Right forelimb (tissue), 1 donor: Measurements from ENCODE around the gene DPPA5.
"Not testable (repeated sequence)": the region's sequence is repeated elsewhere in the genome, so short reads cannot be mapped to it uniquely, and the experiment has no call there.

Source experiments
- DNase-seq: peaks from one replicate; pipeline ENCODE4 v3.0.0-alpha.2; 2018

The DPPA5 gene

GRCh38 chr6:73363537-73363875 is 9.4 kb upstream of the DPPA5 start:
- DNase-seq, result no peak

GRCh38 chr6:73362869-73363536 is 8.9 kb upstream of the DPPA5 start:
- no peak for DNase-seq

- DNase-seq, result no peak
These were observed 8.3 kb upstream of the DPPA5 start, which contains the start of gene KHDC3L for GRCh38 chr6:73362358-73362757. Gene KHDC3L (plus strand): TSS chr6:73362658. CDS start chr6:73362730, 72 bp downstream.

GRCh38 chr6:73349311-73349710 is 4.8 kb downstream of the DPPA5 start:
- no peak for DNase-seq

GRCh38 chr6:73348550-73349204 is 5.4 kb downstream of the DPPA5 start:
- DNase-seq, result no peak

- DNase-seq, result no peak
These were observed 10.9 kb downstream of the DPPA5 start for GRCh38 chr6:73343164-73343563.

- no peak for DNase-seq
These were observed 11.9 kb downstream of the DPPA5 start for GRCh38 chr6:73342174-73342573.

GRCh38 chr6:73341335-73341734 is 12.7 kb downstream of the DPPA5 start:
- no peak for DNase-seq

GRCh38 chr6:73340048-73340447 is 14.0 kb downstream of the DPPA5 start:
- DNase-seq, result no peak

GRCh38 chr6:73339340-73339739 is 14.7 kb downstream of the DPPA5 start:
- DNase-seq, result no peak

GRCh38 chr6:73329201-73329600 is 24.9 kb downstream of the DPPA5 start:
- DNase-seq, result no peak

- DNase-seq, result no peak
These were observed 25.3 kb downstream of the DPPA5 start for GRCh38 chr6:73328790-73329189.

GRCh38 chr6:73325656-73326055 is 28.4 kb downstream of the DPPA5 start:
- no peak for DNase-seq

- no peak for DNase-seq
These were observed 30.8 kb downstream of the DPPA5 start for GRCh38 chr6:73323323-73323722.

- DNase-seq, result no peak
These were observed 39.2 kb downstream of the DPPA5 start for GRCh38 chr6:73314577-73315492.

- not testable (repeated sequence) for DNase-seq
These were observed 43.6 kb downstream of the DPPA5 start for GRCh38 chr6:73310503-73310845.

- peak; percentile 83 for DNase-seq
These were observed 44.1 kb downstream of the DPPA5 start for GRCh38 chr6:73309785-73310502.

GRCh38 chr6:73309535-73309784 is 44.6 kb downstream of the DPPA5 start:
- no peak for DNase-seq

- no peak for DNase-seq
These were observed 45.2 kb downstream of the DPPA5 start for GRCh38 chr6:73308712-73309534.

- not testable (repeated sequence) for DNase-seq
These were observed 50.3 kb downstream of the DPPA5 start for GRCh38 chr6:73303773-73304172.
